OCI-LY7 (cell line): ENCODE results near the gene ZNF354B.
"Not testable (repeated sequence)": the region's sequence is repeated elsewhere in the genome, so short reads cannot be mapped to it uniquely, and the experiment has no call there.

Source experiments
- EZH2phosphoT487 ChIP-seq: fragments of 200-600 bp; sonication (generic); IDR thresholded peaks from 2 replicates; pipeline ENCODE4 v1.6.1; 2018; ENCODE audit warnings: low read depth, borderline replicate concordance, mild to moderate bottlenecking, mixed run types, antibody characterized with exemption, low read length, moderate library complexity, mixed read lengths
- TF ChIP-seq, protein P1 (sequence below): fragments of 200-600 bp; sonication (generic); conservative IDR thresholded peaks from 2 replicates; pipeline ENCODE4 v1.5.1; 2014; ENCODE audit warnings: mild to moderate bottlenecking, antibody characterized with exemption, low read length, moderate library complexity, mixed read lengths

DNA sequence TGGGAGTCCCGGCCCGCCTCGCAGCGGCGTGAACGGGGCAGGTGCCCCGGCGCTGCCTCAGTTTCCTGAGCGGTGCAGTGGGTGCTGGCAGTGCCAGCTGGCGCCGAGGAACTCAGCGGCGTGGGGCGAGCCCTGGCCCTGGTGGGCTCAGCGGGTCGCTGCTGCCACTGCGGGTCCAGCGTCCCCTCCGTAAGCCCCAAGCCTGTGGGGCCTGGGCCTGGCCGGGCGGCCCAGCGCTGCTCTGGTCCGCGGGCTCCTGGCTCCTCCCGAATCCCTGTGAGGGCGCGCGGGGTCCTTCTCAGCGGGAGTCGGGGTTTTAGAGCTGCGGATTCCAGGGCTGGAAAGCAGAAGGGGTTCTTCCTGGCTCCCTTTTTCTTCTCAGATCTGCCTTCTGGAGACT is 862 bp downstream of the ZNF354B start:
- TF ChIP-seq, protein P1, sequence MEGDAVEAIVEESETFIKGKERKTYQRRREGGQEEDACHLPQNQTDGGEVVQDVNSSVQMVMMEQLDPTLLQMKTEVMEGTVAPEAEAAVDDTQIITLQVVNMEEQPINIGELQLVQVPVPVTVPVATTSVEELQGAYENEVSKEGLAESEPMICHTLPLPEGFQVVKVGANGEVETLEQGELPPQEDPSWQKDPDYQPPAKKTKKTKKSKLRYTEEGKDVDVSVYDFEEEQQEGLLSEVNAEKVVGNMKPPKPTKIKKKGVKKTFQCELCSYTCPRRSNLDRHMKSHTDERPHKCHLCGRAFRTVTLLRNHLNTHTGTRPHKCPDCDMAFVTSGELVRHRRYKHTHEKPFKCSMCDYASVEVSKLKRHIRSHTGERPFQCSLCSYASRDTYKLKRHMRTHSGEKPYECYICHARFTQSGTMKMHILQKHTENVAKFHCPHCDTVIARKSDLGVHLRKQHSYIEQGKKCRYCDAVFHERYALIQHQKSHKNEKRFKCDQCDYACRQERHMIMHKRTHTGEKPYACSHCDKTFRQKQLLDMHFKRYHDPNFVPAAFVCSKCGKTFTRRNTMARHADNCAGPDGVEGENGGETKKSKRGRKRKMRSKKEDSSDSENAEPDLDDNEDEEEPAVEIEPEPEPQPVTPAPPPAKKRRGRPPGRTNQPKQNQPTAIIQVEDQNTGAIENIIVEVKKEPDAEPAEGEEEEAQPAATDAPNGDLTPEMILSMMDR, result not testable (repeated sequence)
- not testable (repeated sequence) for TF ChIP-seq EZH2phosphoT487
